NCI-H526 (cell line): Measurements from ENCODE around the gene TTC3.

Experiments
- DNase-seq, 2 experiments: peaks; one replicate each; lab custom pipeline; 2025; lab: John Stamatoyannopoulos, UW

Gene TTC3

GRCh38 chr21:37146320-37147235 lies 73.5 kb downstream of the TTC3 start:
- no peak for DNase-seq

- no peak for DNase-seq
Measured at GRCh38 chr21:37149411-37149810, 76.4 kb downstream of the TTC3 start.

GRCh38 chr21:37153196-37153934 lies 80.3 kb downstream of the TTC3 start:
- no peak for DNase-seq

- no peak for DNase-seq
Measured at GRCh38 chr21:37153935-37154350, 80.9 kb downstream of the TTC3 start.

GRCh38 chr21:37155186-37155585 lies 82.1 kb downstream of the TTC3 start:
- no peak for DNase-seq

GRCh38 chr21:37157938-37158337 lies 84.9 kb downstream of the TTC3 start:
- no peak for DNase-seq

- DNase-seq: no peak
Measured at GRCh38 chr21:37159053-37159776, 86.2 kb downstream of the TTC3 start.

- DNase-seq: no peak
Measured at GRCh38 chr21:37159949-37160348, 86.9 kb downstream of the TTC3 start.

- no peak for DNase-seq
Measured at GRCh38 chr21:37164742-37165141, 91.7 kb downstream of the TTC3 start.

- DNase-seq: no peak
Measured at GRCh38 chr21:37165586-37165985, 92.5 kb downstream of the TTC3 start.

- DNase-seq: peak in 1 of 2 experiments; percentile 16
Measured at GRCh38 chr21:37166733-37167132, 93.7 kb downstream of the TTC3 start.

- DNase-seq: no peak
Measured at GRCh38 chr21:37168666-37169065, 95.6 kb downstream of the TTC3 start.

- DNase-seq: no peak
Measured at GRCh38 chr21:37172646-37173045, 99.6 kb downstream of the TTC3 start.

GRCh38 chr21:37176716-37177115 lies 103.7 kb downstream of the TTC3 start:
- no peak for DNase-seq

- DNase-seq: no peak
Measured at GRCh38 chr21:37181059-37181458, 108.0 kb downstream of the TTC3 start.

GRCh38 chr21:37182222-37182621 lies 109.2 kb downstream of the TTC3 start:
- DNase-seq: no peak

GRCh38 chr21:37183749-37184148 lies 110.7 kb downstream of the TTC3 start:
- no peak for DNase-seq

GRCh38 chr21:37184784-37185593 lies 111.9 kb downstream of the TTC3 start:
- DNase-seq: no peak

GRCh38 chr21:37186983-37187382 lies 113.9 kb downstream of the TTC3 start:
- no peak for DNase-seq

- DNase-seq: no peak
Measured at GRCh38 chr21:37188825-37189224, 115.8 kb downstream of the TTC3 start.

GRCh38 chr21:37192019-37192418 lies 119.0 kb downstream of the TTC3 start:
- no peak for DNase-seq

- no peak for DNase-seq
Measured at GRCh38 chr21:37193006-37193405, 120.0 kb downstream of the TTC3 start.
